Posterior vena cava (tissue), 2 donors: ENCODE results near the gene INAVA. TPM values are rescaled to one million over a fixed set of nuclear protein-coding genes. Genes with fewer than 3 reads are reported as not detected.
"Not testable (repeated sequence)": the region's sequence is repeated elsewhere in the genome, so short reads cannot be mapped to it uniquely, and the experiment has no call there.

Experiments
- DNase-seq: peaks from one replicate; pipeline ENCODE4 v3.0.0-alpha.2; 2020; ENCODE audit warnings: low spot score
- intact Hi-C, 2 donors: fragments of 100-400 bp; cut with DNase I; formaldehyde crosslinking; loops; one replicate each; pipeline versions ENCODE4 v1.14.1 to v1.14.2; 2022 to 2023
- total RNA-seq, 2 donors: library from RNA; stranded (reverse); fragmentation: NEBNext Ultra II Directional; extraction: Animal tissue kit (Norgen Biotek cat#: 25700); gene quantifications; one replicate each; pipeline ENCODE4 v1.2.1, GENCODE V29; 2021
- donor health status: DM: yes; HTN: yes; CAD: no.
- donor health status: DM: yes; HTN: yes; CAD: no.

INAVA gene
- total RNA-seq, 2 donors from 2014 or later = 0.29 to 0.51 TPM

- DNase-seq = peak; percentile 62
- intact Hi-C loops = not testable (repeated sequence)
Measured at GRCh38 chr1:200911936-200912335, 17.2 kb downstream of the INAVA start.

GRCh38 chr1:200912737-200913407, 18.2 kb downstream of the INAVA start:
- intact Hi-C loops = no loop called here
- peak; percentile 29 for DNase-seq

GRCh38 chr1:200916152-200916551, 21.5 kb downstream of the INAVA start:
- DNase-seq = peak; percentile 70
- intact Hi-C loops = no loop called here

GRCh38 chr1:200916681-200917080, 22.0 kb downstream of the INAVA start:
- intact Hi-C loops = no loop called here
- peak; percentile 37 for DNase-seq

GRCh38 chr1:200917291-200917817, 22.7 kb downstream of the INAVA start:
- intact Hi-C loops = no loop called here
- peak; percentile 30 for DNase-seq

- intact Hi-C loops = no loop called here
- no peak for DNase-seq
Measured at GRCh38 chr1:200918006-200918405, 23.3 kb downstream of the INAVA start.

GRCh38 chr1:200919386-200919785, 24.7 kb downstream of the INAVA start:
- DNase-seq = peak; percentile 31
- intact Hi-C loops = no loop called here

GRCh38 chr1:200921571-200922110, 26.9 kb downstream of the INAVA start:
- intact Hi-C loops = no loop called here
- DNase-seq = no peak

- intact Hi-C loops = no loop called here
- DNase-seq = no peak
Measured at GRCh38 chr1:200922406-200922805, 27.7 kb downstream of the INAVA start.

GRCh38 chr1:200923601-200924000, 28.9 kb downstream of the INAVA start:
- intact Hi-C loops = no loop called here
- DNase-seq = no peak

GRCh38 chr1:200925831-200926230, 31.1 kb downstream of the INAVA start:
- DNase-seq = no peak
- intact Hi-C loops = no loop called here

GRCh38 chr1:200929530-200930278, 35.0 kb downstream of the INAVA start:
- intact Hi-C loops = no loop called here
- DNase-seq = no peak

GRCh38 chr1:200930285-200930684, 35.6 kb downstream of the INAVA start:
- intact Hi-C loops, DNase-seq: not testable (repeated sequence)

- intact Hi-C loops = no loop called here
- DNase-seq = peak; percentile 26
Measured at GRCh38 chr1:200931776-200932175, 37.1 kb downstream of the INAVA start.

GRCh38 chr1:200934676-200935245, 40.1 kb downstream of the INAVA start:
- intact Hi-C loops = no loop called here
- no peak for DNase-seq

- DNase-seq = peak; percentile 18
- intact Hi-C loops = not testable (repeated sequence)
Measured at GRCh38 chr1:200935286-200935962, 40.7 kb downstream of the INAVA start.

GRCh38 chr1:200938955-200939354, 44.3 kb downstream of the INAVA start:
- intact Hi-C loops = no loop called here
- DNase-seq = peak; percentile 17

- intact Hi-C loops = no loop called here
- no peak for DNase-seq
Measured at GRCh38 chr1:200945111-200945510, 50.4 kb downstream of the INAVA start.

GRCh38 chr1:200947059-200947566, 52.4 kb downstream of the INAVA start:
- no peak for DNase-seq
- intact Hi-C loops = no loop called here
